Skeletal muscle tissue (tissue), 4 donors: ENCODE measurements around the gene GPR137. TPM values are rescaled to one million over a fixed set of nuclear protein-coding genes. Genes with fewer than 3 reads are reported as not detected.
"Not testable (repeated sequence)": the region's sequence is repeated elsewhere in the genome, so short reads cannot be mapped to it uniquely, and the experiment has no call there.

Source experiments
- H3K27ac ChIP-seq: one replicate; pipeline ENCODE4 v1.7.0; 2013; ENCODE audit warnings: mild to moderate bottlenecking, low read depth, low read length, inconsistent platforms
- H3K27me3 ChIP-seq, 3 donors: one replicate each; pipeline ENCODE4 v1.7.0; 2013; ENCODE audit warnings: low read length in 3 of 3; ENCODE audit not compliant: control insufficient read depth in 3 of 3, insufficient read depth in 3 of 3
- H3K36me3 ChIP-seq, 3 donors: one replicate each; pipeline ENCODE4 v1.7.0; 2013; ENCODE audit warnings: low read length in 3 of 3; ENCODE audit not compliant: control insufficient read depth in 3 of 3, insufficient read depth in 3 of 3
- H3K4me1 ChIP-seq, 3 donors: one replicate each; pipeline ENCODE4 v1.7.0; 2013; ENCODE audit warnings: low read length in 3 of 3, mild to moderate bottlenecking in 3 of 3; ENCODE audit not compliant: control insufficient read depth in 3 of 3, insufficient read depth in 3 of 3
- H3K4me3 ChIP-seq, 3 donors: one replicate each; pipeline ENCODE4 v1.7.0; 2013; ENCODE audit warnings: low read length in 3 of 3
- H3K9ac ChIP-seq, 3 donors: one replicate each; pipeline ENCODE4 v1.7.0; 2013; ENCODE audit warnings: low read length in 3 of 3, mild to moderate bottlenecking in 3 of 3, moderate library complexity in 2 of 3, low read depth in 1 of 3
- H3K9me3 ChIP-seq, 3 donors: one replicate each; pipeline ENCODE4 v1.7.0; 2013; ENCODE audit warnings: low read length in 3 of 3; ENCODE audit not compliant: control insufficient read depth in 3 of 3
- total RNA-seq: library from RNA; depleted of rRNA; stranded (reverse); fragments of >200 nt; gene quantifications from one replicate; pipeline ENCODE4 v1.2.3, GENCODE V29; 2014
- donor health status: Osteomylitis.

GPR137 gene
- total RNA-seq, 1 donor from 2014 or later: 6.3 TPM

DNA sequence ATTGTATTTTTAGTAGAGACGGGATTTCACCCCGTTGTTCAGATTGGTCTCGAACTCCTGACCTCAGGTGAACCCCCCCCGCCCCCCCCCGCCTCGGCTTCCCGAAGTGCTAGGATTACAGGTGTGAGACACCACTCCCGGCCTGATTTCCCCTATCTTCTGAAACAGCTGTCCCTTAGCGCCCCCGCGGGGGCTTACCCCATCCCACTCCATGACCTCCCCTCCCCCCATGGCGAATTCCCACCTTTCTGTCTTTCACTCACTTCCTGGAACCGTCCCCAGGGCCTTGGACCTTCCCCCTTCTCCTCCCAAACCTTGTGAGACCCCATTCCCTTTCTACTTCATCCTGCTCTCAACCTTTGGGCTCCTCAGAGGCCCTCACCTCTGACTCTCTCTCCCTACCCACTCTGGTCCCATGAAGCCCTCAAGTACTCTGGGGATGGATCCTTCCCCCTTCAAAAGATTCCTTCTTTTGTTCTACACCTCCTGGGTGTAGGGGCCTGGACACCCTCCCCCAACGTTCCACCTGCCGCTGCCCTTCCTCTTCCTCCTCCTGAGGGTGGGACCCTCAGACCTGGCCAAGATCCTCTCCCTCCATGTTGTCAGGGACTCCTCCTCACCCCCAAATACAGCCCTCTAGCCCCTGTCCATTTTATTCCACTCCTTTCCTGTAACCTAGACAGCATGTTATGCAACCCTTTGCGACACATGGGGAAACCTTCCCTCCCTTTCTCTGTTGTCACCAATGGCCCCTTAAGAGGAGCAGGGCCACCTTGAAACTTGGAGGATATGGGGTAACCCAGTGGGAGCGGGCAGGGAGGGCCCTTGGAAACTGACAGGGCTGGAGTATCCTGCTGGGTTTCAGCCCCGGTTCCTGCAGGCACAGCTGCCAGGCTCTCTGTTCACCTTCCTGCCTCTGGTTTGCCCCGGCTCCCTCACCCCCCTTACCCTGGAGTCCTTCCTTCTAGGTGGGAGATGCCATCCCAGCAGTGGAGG lies 33.4 kb downstream of the GPR137 start:
- peaks cover 20 to 40% (median 27%) of the 10 kb centered on the region in 3 donors for H3K4me1 ChIP-seq
- peaks cover 28 to 37% (median 32%) of the 10 kb centered on the region in 3 donors for H3K36me3 ChIP-seq
- H3K9ac ChIP-seq: peak overlapping the region; percentile 89 to 96 (median 94)
- no peaks in the 10 kb centered on the region for H3K27me3 ChIP-seq
- H3K27ac ChIP-seq: peak overlapping the region; percentile 99
- H3K9me3 ChIP-seq: no peaks in the 10 kb centered on the region
- H3K4me3 ChIP-seq: peak overlapping the region; percentile 87 to 95 (median 95)

DNA sequence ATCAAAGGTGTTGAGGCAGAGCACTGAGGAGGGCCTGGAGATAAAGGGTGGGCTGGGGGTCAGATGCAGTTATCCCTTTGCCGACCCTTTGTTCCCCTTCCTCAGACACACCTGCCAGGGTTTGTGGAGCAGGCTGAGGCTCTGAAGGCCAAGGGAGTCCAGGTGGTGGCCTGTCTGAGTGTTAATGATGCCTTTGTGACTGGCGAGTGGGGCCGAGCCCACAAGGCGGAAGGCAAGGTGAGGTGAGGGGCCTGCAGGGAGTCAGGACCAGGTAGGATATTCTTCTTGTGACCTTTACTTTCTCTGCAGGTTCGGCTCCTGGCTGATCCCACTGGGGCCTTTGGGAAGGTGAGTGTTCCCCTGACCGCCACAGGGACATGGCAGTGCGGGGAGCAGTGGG lies 34.9 kb downstream of the GPR137 start:
- Histone ChIP-seq H3K9ac (no peak overlapping the region), H3K27ac (no peak overlapping the region), H3K4me3 (no peak overlapping the region), H3K27me3 (no peaks in the 10 kb centered on the region), H3K9me3 (no peaks in the 10 kb centered on the region), H3K36me3 (peaks cover 19 to 24% (median 21%) of the 10 kb centered on the region in 3 donors), H3K4me1 (peaks cover 18 to 33% (median 21%) of the 10 kb centered on the region in 3 donors)

GRCh38 chr11:64321026-64321425 lies 35.4 kb downstream of the GPR137 start:
- Histone ChIP-seq H3K36me3 (peaks cover 15 to 20% (median 19%) of the 10 kb centered on the region in 3 donors), H3K27ac (no peak overlapping the region), H3K9ac (no peak overlapping the region), H3K4me1 (peaks cover 18 to 28% (median 20%) of the 10 kb centered on the region in 3 donors), H3K27me3 (no peaks in the 10 kb centered on the region), H3K4me3 (no peak overlapping the region), H3K9me3 (no peaks in the 10 kb centered on the region)

DNA sequence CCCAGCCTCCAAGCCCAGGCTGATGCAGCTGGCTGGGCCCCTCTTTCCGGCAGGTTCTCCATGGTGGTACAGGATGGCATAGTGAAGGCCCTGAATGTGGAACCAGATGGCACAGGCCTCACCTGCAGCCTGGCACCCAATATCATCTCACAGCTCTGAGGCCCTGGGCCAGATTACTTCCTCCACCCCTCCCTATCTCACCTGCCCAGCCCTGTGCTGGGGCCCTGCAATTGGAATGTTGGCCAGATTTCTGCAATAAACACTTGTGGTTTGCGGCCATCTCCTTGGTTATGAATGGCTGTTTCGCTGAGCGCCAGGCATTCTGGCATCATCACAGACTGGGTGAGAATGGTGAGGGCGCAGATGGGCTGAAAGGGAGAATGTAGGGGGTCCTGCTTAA lies 35.9 kb downstream of the GPR137 start:
- Histone ChIP-seq H3K9ac (no peak overlapping the region), H3K27ac (no peak overlapping the region), H3K9me3 (no peaks in the 10 kb centered on the region), H3K36me3 (peaks cover 15 to 17% (median 16%) of the 10 kb centered on the region in 3 donors), H3K27me3 (no peaks in the 10 kb centered on the region), H3K4me1 (peaks cover 13 to 23% (median 15%) of the 10 kb centered on the region in 3 donors), H3K4me3 (no peak overlapping the region)

DNA sequence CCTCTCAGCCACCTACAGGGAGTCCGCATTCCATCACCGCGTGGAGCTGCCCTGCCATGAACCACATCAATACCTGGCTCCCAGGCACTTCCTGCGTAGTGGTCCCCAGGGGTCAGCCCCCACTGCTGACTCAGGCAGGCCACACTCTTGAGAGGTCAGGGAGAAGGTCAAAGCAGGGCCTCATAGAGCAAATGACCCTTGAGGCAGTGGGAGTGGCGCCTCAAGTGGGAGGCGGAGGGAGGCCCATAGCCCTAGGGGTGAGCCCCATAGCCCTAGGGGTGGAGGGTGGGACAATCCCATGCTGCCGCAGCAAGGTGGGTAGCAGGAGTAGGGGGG lies 37.2 kb downstream of the GPR137 start:
- Histone ChIP-seq H3K27ac (no peak overlapping the region), H3K36me3 (peaks cover 15 to 17% (median 16%) of the 10 kb centered on the region in 3 donors), H3K27me3 (no peaks in the 10 kb centered on the region), H3K9ac (no peak overlapping the region), H3K4me1 (peaks cover 8 to 12% (median 8%) of the 10 kb centered on the region in 3 donors), H3K4me3 (no peak overlapping the region), H3K9me3 (no peaks in the 10 kb centered on the region)

- no peaks in the 10 kb centered on the region for H3K27me3 ChIP-seq
- H3K27ac ChIP-seq: no peak overlapping the region
- H3K4me1 ChIP-seq: peaks cover 8 to 12% (median 8%) of the 10 kb centered on the region in 3 donors
- H3K9ac ChIP-seq: no peak overlapping the region
- peaks cover 15 to 17% (median 16%) of the 10 kb centered on the region in 3 donors for H3K36me3 ChIP-seq
- H3K4me3 ChIP-seq: no peak overlapping the region
- no peaks in the 10 kb centered on the region for H3K9me3 ChIP-seq
Measured at GRCh38 chr11:64323373-64323772, 37.7 kb downstream of the GPR137 start.

GRCh38 chr11:64323984-64324383 lies 38.3 kb downstream of the GPR137 start:
- not testable (repeated sequence) for H3K9me3 ChIP-seq, H3K4me3 ChIP-seq, H3K27me3 ChIP-seq, H3K27ac ChIP-seq, H3K9ac ChIP-seq
- H3K36me3 ChIP-seq: peaks cover 15 to 17% (median 16%) of the 10 kb centered on the region in 3 donors
- peaks cover 7 to 12% (median 7%) of the 10 kb centered on the region in 3 donors for H3K4me1 ChIP-seq

DNA sequence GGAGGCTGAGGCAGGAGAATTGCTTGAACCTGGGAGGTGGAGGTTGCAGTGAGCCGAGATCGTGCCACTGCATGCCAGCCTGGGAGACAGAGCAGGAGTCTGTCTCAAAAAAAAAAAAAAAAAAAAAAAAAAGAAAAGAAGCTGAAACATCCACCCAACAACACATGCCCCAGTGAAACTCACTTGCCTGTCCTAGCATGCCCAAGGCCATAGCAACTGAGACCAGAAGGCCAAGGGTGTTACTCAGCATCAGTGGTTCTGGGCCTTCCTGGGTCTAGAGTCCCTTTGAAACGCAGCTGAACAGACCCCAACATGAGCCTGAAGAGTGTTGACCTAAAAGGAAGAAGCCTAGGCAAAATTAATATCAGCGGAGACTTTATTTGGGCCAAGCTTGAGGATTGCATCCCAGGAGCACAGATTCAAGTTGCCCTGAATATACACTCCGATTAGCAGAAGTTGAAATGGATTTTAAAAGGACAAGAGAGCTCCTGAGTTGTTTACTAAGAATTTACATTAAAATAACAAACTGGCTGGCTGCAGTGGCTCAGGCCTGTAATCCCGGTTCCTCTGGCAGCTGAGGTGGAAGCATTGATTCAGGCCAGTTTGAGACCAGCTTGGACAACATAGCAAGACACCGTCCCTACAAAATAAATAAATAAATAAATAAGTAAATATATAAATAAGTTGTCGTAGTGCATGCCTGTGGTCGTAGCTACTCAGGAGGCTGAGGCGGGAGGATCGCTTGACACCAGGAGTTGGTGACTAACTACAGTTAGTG lies 39.2 kb downstream of the GPR137 start:
- Histone ChIP-seq H3K4me3 (no peak overlapping the region), H3K36me3 (peaks cover 15 to 17% (median 16%) of the 10 kb centered on the region in 3 donors), H3K9me3 (no peaks in the 10 kb centered on the region), H3K9ac (no peak overlapping the region), H3K4me1 (peaks cover 9 to 14% (median 10%) of the 10 kb centered on the region in 3 donors), H3K27me3 (no peaks in the 10 kb centered on the region), H3K27ac (no peak overlapping the region)

GRCh38 chr11:64327375-64327774 lies 41.7 kb downstream of the GPR137 start:
- no peak overlapping the region for H3K4me3 ChIP-seq
- H3K9me3 ChIP-seq: no peaks in the 10 kb centered on the region
- peaks cover 15 to 20% (median 15%) of the 10 kb centered on the region in 3 donors for H3K4me1 ChIP-seq
- H3K36me3 ChIP-seq: peaks cover 4 to 7% (median 4%) of the 10 kb centered on the region in 3 donors
- H3K27me3 ChIP-seq: no peaks in the 10 kb centered on the region
- no peak overlapping the region for H3K9ac ChIP-seq
- H3K27ac ChIP-seq: no peak overlapping the region
